SU-DHL-6 (cell line): ENCODE measurements around the gene ARPC1B.

ENCODE experiments used
- H2AFZ ChIP-seq: fragments of 200-600 bp; sonication (generic); 2 replicates; pipeline ENCODE4 v1.6.1; 2014; ENCODE audit warnings: low read depth, mild to moderate bottlenecking, moderate library complexity, mixed read lengths, antibody characterized with exemption, low read length; ENCODE audit not compliant: severe bottlenecking
- H3F3A ChIP-seq: fragments of 200-600 bp; shearing (Covaris generic); 2 replicates; pipeline ENCODE4 v1.6.0; 2016; ENCODE audit warnings: antibody characterized with exemption, mild to moderate bottlenecking; ENCODE audit not compliant: insufficient read depth
- H3K27ac ChIP-seq: fragments of 200-600 bp; sonication (generic); 2 replicates; pipeline ENCODE4 v1.5.1; 2016; ENCODE audit warnings: low read depth, mild to moderate bottlenecking, low read length, moderate library complexity, mixed read lengths
- H3K27me3 ChIP-seq: fragments of 200-600 bp; sonication (generic), shearing (Covaris generic); 2 replicates; pipeline ENCODE4 v1.6.0; 2014; ENCODE audit warnings: mild to moderate bottlenecking, low read length
- H3K36me3 ChIP-seq: fragments of 200-600 bp; sonication (generic); 2 replicates; pipeline ENCODE4 v1.6.1; 2014; ENCODE audit warnings: mild to moderate bottlenecking, low read length, mixed read lengths
- H3K4me2 ChIP-seq: fragments of 300-600, 200-600 bp; shearing (Covaris generic), sonication (generic); 2 replicates; pipeline ENCODE4 v1.6.0; 2014; ENCODE audit warnings: low read length, low read depth, mild to moderate bottlenecking; ENCODE audit not compliant: poor library complexity, severe bottlenecking
- H3K4me3 ChIP-seq: fragments of 200-600 bp; sonication (generic); 2 replicates; pipeline ENCODE4 v1.5.1; 2014; ENCODE audit warnings: antibody characterized with exemption, low read length, mild to moderate bottlenecking, mixed read lengths; ENCODE audit not compliant: insufficient read depth, poor library complexity, severe bottlenecking
- H3K79me2 ChIP-seq: fragments of 200-600 bp; sonication (generic); 2 replicates; pipeline ENCODE4 v1.6.1; 2014; ENCODE audit warnings: mild to moderate bottlenecking, low read length, moderate library complexity; ENCODE audit not compliant: insufficient read depth
- H3K9ac ChIP-seq: fragments of 200-600 bp; sonication (generic); 2 replicates; pipeline ENCODE4 v1.7.0; 2014; ENCODE audit warnings: mild to moderate bottlenecking, low read length
- H3K9me2 ChIP-seq: fragments of 200-600 bp; sonication (generic); replicated peaks from 2 replicates; pipeline ENCODE4 v1.6.1; 2014; ENCODE audit warnings: low read length; ENCODE audit not compliant: insufficient read depth
- H3K9me3 ChIP-seq: fragments of 200-600 bp; sonication (generic); 2 replicates; pipeline ENCODE4 v1.6.1; 2014; ENCODE audit warnings: low read length, mixed read lengths; ENCODE audit not compliant: insufficient read depth
- H4K20me1 ChIP-seq: fragments of 200-600 bp; sonication (generic); 2 replicates; pipeline ENCODE4 v1.6.1; 2014; ENCODE audit warnings: low read depth, mild to moderate bottlenecking, antibody characterized with exemption, low read length, moderate library complexity, mixed read lengths
- EZH2phosphoT487 ChIP-seq: fragments of 200-600 bp; sonication (generic), shearing (Covaris generic); conservative IDR thresholded peaks from 2 replicates; pipeline ENCODE4 v1.6.1; 2018; ENCODE audit warnings: mild to moderate bottlenecking, antibody characterized with exemption, low read length, moderate library complexity, mixed read lengths
- TF ChIP-seq, protein P1 (sequence below): fragments of 200-600 bp; sonication (generic); IDR thresholded peaks from one replicate; pipeline ENCODE4 v1.5.1; 2017; ENCODE audit warnings: antibody characterized with exemption, mild to moderate bottlenecking, low read length, moderate library complexity; ENCODE audit not compliant: insufficient read depth, poor library complexity, severe bottlenecking

ARPC1B gene

DNA sequence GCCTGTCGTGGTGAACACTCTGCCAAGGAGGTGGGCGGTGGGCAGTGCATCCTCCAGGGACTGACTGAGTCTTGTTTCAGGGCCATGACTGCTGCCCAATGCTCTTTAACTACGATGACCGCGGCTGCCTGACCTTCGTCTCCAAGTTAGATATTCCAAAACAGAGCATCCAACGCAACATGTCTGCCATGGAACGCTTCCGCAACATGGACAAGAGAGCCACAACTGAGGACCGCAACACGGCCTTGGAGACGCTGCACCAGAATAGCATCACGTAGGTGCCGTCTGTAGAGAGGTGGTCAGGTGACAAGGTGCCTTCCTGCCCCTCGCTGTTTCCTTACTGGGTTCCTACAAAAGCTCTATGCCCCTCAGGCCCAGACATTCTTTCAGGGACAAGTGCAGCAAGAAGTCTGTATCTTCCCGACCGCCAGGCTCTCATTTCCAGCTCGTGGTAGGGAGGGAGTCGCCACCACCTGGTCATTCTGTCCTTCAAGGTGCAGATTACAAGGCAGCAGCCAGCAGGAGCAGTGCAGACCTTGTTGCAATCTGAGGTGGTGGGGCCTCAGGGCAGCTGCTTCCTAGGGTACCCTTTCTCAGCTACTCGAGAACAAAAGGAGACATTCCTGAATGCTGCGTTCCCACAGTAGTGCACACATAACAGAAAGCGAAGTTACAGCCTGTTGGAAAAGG lies 14.9 kb upstream of the ARPC1B start:
- H4K20me1 ChIP-seq = no peaks in the 10 kb centered on the region
- H2AFZ ChIP-seq = no peak overlapping the region
- H3K79me2 ChIP-seq = no peaks in the 10 kb centered on the region
- no peak overlapping the region for H3K4me2 ChIP-seq
- TF ChIP-seq EZH2phosphoT487 = no peak
- TF ChIP-seq, protein P1, sequence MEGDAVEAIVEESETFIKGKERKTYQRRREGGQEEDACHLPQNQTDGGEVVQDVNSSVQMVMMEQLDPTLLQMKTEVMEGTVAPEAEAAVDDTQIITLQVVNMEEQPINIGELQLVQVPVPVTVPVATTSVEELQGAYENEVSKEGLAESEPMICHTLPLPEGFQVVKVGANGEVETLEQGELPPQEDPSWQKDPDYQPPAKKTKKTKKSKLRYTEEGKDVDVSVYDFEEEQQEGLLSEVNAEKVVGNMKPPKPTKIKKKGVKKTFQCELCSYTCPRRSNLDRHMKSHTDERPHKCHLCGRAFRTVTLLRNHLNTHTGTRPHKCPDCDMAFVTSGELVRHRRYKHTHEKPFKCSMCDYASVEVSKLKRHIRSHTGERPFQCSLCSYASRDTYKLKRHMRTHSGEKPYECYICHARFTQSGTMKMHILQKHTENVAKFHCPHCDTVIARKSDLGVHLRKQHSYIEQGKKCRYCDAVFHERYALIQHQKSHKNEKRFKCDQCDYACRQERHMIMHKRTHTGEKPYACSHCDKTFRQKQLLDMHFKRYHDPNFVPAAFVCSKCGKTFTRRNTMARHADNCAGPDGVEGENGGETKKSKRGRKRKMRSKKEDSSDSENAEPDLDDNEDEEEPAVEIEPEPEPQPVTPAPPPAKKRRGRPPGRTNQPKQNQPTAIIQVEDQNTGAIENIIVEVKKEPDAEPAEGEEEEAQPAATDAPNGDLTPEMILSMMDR = no peak
- H3K9me3 ChIP-seq = no peaks in the 10 kb centered on the region
- no peak overlapping the region for H3K9ac ChIP-seq
- no peak overlapping the region for H3K27ac ChIP-seq
- no peak overlapping the region for H3K4me3 ChIP-seq
- no peaks in the 10 kb centered on the region for H3K9me2 ChIP-seq
- peaks cover 3% of the 10 kb centered on the region; the same call in 1 of the 2 replicates for H3F3A ChIP-seq
- H3K36me3 ChIP-seq = peaks cover 20% of the 10 kb centered on the region; the same call in 1 of the 2 replicates
- H3K27me3 ChIP-seq = no peaks in the 10 kb centered on the region

DNA sequence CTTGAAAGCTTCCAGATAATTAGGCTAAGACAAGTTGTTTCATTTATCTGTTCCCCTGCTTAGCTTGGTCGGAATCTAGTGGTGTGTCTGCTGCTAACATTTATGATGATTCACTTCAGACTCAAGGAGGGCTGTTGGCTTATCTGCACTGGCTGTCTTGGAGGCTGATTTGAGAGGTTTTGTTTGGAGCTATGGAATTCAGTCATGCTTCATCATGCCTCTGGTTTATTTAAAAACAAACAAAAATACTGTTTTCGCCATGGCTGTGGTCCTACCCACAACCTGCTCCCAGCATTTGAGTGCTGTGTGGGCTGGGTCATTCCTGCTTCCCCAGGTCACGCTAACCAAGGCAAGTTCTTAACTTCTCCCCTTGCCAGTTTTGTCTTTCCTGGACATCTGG lies 11.7 kb upstream of the ARPC1B start:
- Histone ChIP-seq H3K36me3 (peaks cover 28% of the 10 kb centered on the region), H3K9me3 (no peaks in the 10 kb centered on the region), H3K4me2 (no peak overlapping the region), H3K9me2 (no peaks in the 10 kb centered on the region), H3F3A (peaks cover 3% of the 10 kb centered on the region; the same call in 1 of the 2 replicates), H3K4me3 (no peak overlapping the region), H3K27me3 (no peaks in the 10 kb centered on the region), H2AFZ (no peak overlapping the region), H3K79me2 (no peaks in the 10 kb centered on the region), H3K27ac (no peak overlapping the region), H3K9ac (no peak overlapping the region), H4K20me1 (no peaks in the 10 kb centered on the region)
- no peak for TF ChIP-seq EZH2phosphoT487
- TF ChIP-seq, protein P1 = no peak

DNA sequence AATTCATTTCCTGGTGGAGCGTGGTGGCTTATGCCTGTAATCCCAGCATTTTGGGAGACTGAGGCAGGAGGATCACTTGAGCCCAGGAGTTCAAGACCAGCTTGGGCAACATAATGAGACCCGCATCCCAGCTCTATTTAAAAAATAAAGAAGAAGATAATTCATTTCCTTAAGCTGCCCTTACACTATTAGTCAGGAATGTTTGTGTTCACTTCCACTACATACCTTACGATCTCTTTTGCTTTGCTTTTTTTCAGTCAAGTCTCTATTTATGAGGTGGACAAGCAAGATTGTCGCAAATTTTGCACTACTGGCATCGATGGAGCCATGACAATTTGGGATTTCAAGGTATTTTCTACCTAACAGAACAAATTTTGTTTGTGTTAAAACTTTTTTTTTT lies 11.2 kb upstream of the ARPC1B start:
- TF ChIP-seq EZH2phosphoT487 = no peak
- Histone ChIP-seq H3K9ac (no peak overlapping the region), H3K9me3 (no peaks in the 10 kb centered on the region)

DNA sequence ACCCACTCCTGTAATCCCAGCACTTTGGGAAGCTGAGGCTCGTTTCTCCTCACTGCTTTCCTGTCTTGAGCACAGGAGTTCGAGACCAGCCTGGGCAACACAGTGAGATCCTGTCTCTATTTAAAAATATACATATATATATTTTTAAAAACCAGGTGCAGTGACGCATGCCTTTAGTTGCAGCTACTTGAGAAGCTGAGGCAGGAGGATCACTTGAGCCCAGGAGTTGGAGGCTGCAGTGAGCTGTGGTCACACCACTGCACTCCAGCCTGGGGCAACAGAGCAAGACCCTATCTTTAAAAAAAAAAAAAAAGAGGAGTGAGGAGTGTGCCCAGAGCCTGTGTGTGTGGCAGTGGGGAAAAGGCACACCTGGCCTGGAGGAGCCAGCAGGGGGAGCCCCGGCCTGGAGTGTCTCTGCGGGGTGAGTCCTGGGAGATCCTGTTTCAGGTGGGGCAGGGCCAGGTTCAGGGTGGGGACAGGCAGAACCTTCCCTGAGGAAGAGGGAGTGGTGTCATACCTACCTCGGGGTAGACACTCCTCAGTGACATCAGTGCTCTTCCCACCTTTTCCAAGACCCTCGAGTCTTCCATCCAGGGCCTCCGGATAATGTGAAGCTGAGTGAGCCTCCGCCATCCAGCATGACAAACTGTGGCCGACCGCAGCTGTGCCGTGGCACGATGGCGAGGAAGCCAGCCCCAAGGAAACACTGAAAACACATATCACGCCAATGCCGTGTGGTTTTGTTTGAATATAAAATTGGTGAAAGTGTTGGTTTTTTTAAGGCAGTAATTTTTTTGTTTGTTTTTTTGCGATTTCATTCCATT lies 9.0 kb upstream of the ARPC1B start:
- H3K27ac ChIP-seq = no peak overlapping the region
- H3K36me3 ChIP-seq = peaks cover 24% of the 10 kb centered on the region; the same call in 1 of the 2 replicates
- peaks cover 3% of the 10 kb centered on the region for H3F3A ChIP-seq
- no peak overlapping the region for H3K4me2 ChIP-seq
- H2AFZ ChIP-seq = no peak overlapping the region
- H3K9me2 ChIP-seq = no peaks in the 10 kb centered on the region
- no peaks in the 10 kb centered on the region for H3K27me3 ChIP-seq
- no peaks in the 10 kb centered on the region for H3K9me3 ChIP-seq
- H3K9ac ChIP-seq = no peak overlapping the region
- no peak overlapping the region for H3K4me3 ChIP-seq
- TF ChIP-seq EZH2phosphoT487 = no peak
- TF ChIP-seq, protein P1 = peak; percentile 55
- H4K20me1 ChIP-seq = no peaks in the 10 kb centered on the region
- no peaks in the 10 kb centered on the region for H3K79me2 ChIP-seq

More for the DNA sequence above, 11.2 kb upstream of the ARPC1B start:
- Histone ChIP-seq H3K9me2 (no peaks in the 10 kb centered on the region), H2AFZ (no peak overlapping the region), H3K36me3 (peaks cover 28% of the 10 kb centered on the region), H4K20me1 (no peaks in the 10 kb centered on the region), H3K27me3 (no peaks in the 10 kb centered on the region), H3K4me2 (no peak overlapping the region), H3K27ac (no peak overlapping the region), H3K79me2 (no peaks in the 10 kb centered on the region), H3F3A (peaks cover 3% of the 10 kb centered on the region; the same call in 1 of the 2 replicates), H3K4me3 (no peak overlapping the region)
